ENCODE results near the gene GNA12.
A peak's percentile ranks its signal among the peaks of the same experiment; 100 is the strongest.

GNA12 gene

GRCh38 chr7:2800220-2800930, 43.7 kb downstream of the GNA12 start:
- H3K4me1 ChIP-seq (ENCODE audit: control insufficient read depth, insufficient read depth, low read length) = peaks cover 10% of the 10 kb centered on the region
- no peak overlapping the region for H3K27ac ChIP-seq (ENCODE audit: low read depth, low read length)

GRCh38 chr7:2799253-2799652, 44.9 kb downstream of the GNA12 start:
- H3K4me1 ChIP-seq (ENCODE audit: control insufficient read depth, insufficient read depth, low read length) = peaks cover 10% of the 10 kb centered on the region
- no peak overlapping the region for H3K27ac ChIP-seq (ENCODE audit: low read depth, low read length)
- no peaks in the 10 kb centered on the region for H3K36me3 ChIP-seq (ENCODE audit: control insufficient read depth, insufficient read depth, low read length)
- no peaks in the 10 kb centered on the region for H3K27me3 ChIP-seq (ENCODE audit: control insufficient read depth, insufficient read depth, low read length)
- H3K9ac ChIP-seq (ENCODE audit: low read length) = no peak overlapping the region
- H3K4me3 ChIP-seq (ENCODE audit: low read length) = no peak overlapping the region

More at GRCh38 chr7:2800220-2800930, 43.7 kb downstream of the GNA12 start:
- Histone ChIP-seq H3K36me3 (ENCODE audit: control insufficient read depth, insufficient read depth, low read length) (no peaks in the 10 kb centered on the region), H3K4me3 (ENCODE audit: low read length) (no peak overlapping the region), H3K27me3 (ENCODE audit: control insufficient read depth, insufficient read depth, low read length) (no peaks in the 10 kb centered on the region), H3K9ac (ENCODE audit: low read length) (no peak overlapping the region)

- Histone ChIP-seq H3K4me3 (ENCODE audit: low read length) (no peak overlapping the region), H3K4me1 (ENCODE audit: control insufficient read depth, insufficient read depth, low read length) (peaks cover 10% of the 10 kb centered on the region), H3K27ac (ENCODE audit: low read depth, low read length) (no peak overlapping the region), H3K9ac (ENCODE audit: low read length) (no peak overlapping the region), H3K27me3 (ENCODE audit: control insufficient read depth, insufficient read depth, low read length) (no peaks in the 10 kb centered on the region), H3K36me3 (ENCODE audit: control insufficient read depth, insufficient read depth, low read length) (no peaks in the 10 kb centered on the region)
Measured at GRCh38 chr7:2798669-2799068, 45.4 kb downstream of the GNA12 start.

GRCh38 chr7:2796358-2797352, 47.5 kb downstream of the GNA12 start:
- no peak overlapping the region for H3K9ac ChIP-seq (ENCODE audit: low read length)

GRCh38 chr7:2795906-2796305, 48.2 kb downstream of the GNA12 start:
- H3K36me3 ChIP-seq (ENCODE audit: control insufficient read depth, insufficient read depth, low read length) = peaks cover 9% of the 10 kb centered on the region
- no peak overlapping the region for H3K4me3 ChIP-seq (ENCODE audit: low read length)
- H3K27me3 ChIP-seq (ENCODE audit: control insufficient read depth, insufficient read depth, low read length) = no peaks in the 10 kb centered on the region
- no peak overlapping the region for H3K9ac ChIP-seq (ENCODE audit: low read length)
- no peak overlapping the region for H3K27ac ChIP-seq (ENCODE audit: low read depth, low read length)
- H3K4me1 ChIP-seq (ENCODE audit: control insufficient read depth, insufficient read depth, low read length) = peaks cover under 1% of the 10 kb centered on the region

More at GRCh38 chr7:2796358-2797352, 47.5 kb downstream of the GNA12 start:
- Histone ChIP-seq H3K27me3 (ENCODE audit: control insufficient read depth, insufficient read depth, low read length) (no peaks in the 10 kb centered on the region), H3K36me3 (ENCODE audit: control insufficient read depth, insufficient read depth, low read length) (peaks cover 7% of the 10 kb centered on the region), H3K4me3 (ENCODE audit: low read length) (no peak overlapping the region), H3K27ac (ENCODE audit: low read depth, low read length) (peak overlapping the region; percentile 38), H3K4me1 (ENCODE audit: control insufficient read depth, insufficient read depth, low read length) (peaks cover 6% of the 10 kb centered on the region)

GRCh38 chr7:2794836-2795636, 49.1 kb downstream of the GNA12 start:
- Histone ChIP-seq H3K36me3 (ENCODE audit: control insufficient read depth, insufficient read depth, low read length) (peaks cover 9% of the 10 kb centered on the region), H3K27ac (ENCODE audit: low read depth, low read length) (no peak overlapping the region), H3K4me1 (ENCODE audit: control insufficient read depth, insufficient read depth, low read length) (no peaks in the 10 kb centered on the region), H3K27me3 (ENCODE audit: control insufficient read depth, insufficient read depth, low read length) (no peaks in the 10 kb centered on the region), H3K4me3 (ENCODE audit: low read length) (no peak overlapping the region), H3K9ac (ENCODE audit: low read length) (no peak overlapping the region)

- no peak overlapping the region for H3K9ac ChIP-seq (ENCODE audit: low read length)
- H3K4me1 ChIP-seq (ENCODE audit: control insufficient read depth, insufficient read depth, low read length) = peaks cover 5% of the 10 kb centered on the region
- H3K27me3 ChIP-seq (ENCODE audit: control insufficient read depth, insufficient read depth, low read length) = no peaks in the 10 kb centered on the region
- H3K4me3 ChIP-seq (ENCODE audit: low read length) = no peak overlapping the region
- H3K27ac ChIP-seq (ENCODE audit: low read depth, low read length) = no peak overlapping the region
- H3K36me3 ChIP-seq (ENCODE audit: control insufficient read depth, insufficient read depth, low read length) = peaks cover 9% of the 10 kb centered on the region
Measured at GRCh38 chr7:2792856-2793487, 51.1 kb downstream of the GNA12 start.

GRCh38 chr7:2792235-2792634, 51.9 kb downstream of the GNA12 start:
- Histone ChIP-seq H3K4me3 (ENCODE audit: low read length) (no peak overlapping the region), H3K36me3 (ENCODE audit: control insufficient read depth, insufficient read depth, low read length) (peaks cover 9% of the 10 kb centered on the region), H3K27me3 (ENCODE audit: control insufficient read depth, insufficient read depth, low read length) (no peaks in the 10 kb centered on the region), H3K27ac (ENCODE audit: low read depth, low read length) (no peak overlapping the region), H3K9ac (ENCODE audit: low read length) (no peak overlapping the region), H3K4me1 (ENCODE audit: control insufficient read depth, insufficient read depth, low read length) (peaks cover 5% of the 10 kb centered on the region)

- Histone ChIP-seq H3K27me3 (ENCODE audit: control insufficient read depth, insufficient read depth, low read length) (no peaks in the 10 kb centered on the region), H3K27ac (ENCODE audit: low read depth, low read length) (no peak overlapping the region), H3K4me3 (ENCODE audit: low read length) (no peak overlapping the region), H3K36me3 (ENCODE audit: control insufficient read depth, insufficient read depth, low read length) (peaks cover 9% of the 10 kb centered on the region), H3K9ac (ENCODE audit: low read length) (no peak overlapping the region), H3K4me1 (ENCODE audit: control insufficient read depth, insufficient read depth, low read length) (peaks cover 5% of the 10 kb centered on the region)
Measured at GRCh38 chr7:2791390-2791789, 52.7 kb downstream of the GNA12 start.

- Histone ChIP-seq H3K36me3 (ENCODE audit: control insufficient read depth, insufficient read depth, low read length) (peaks cover 11% of the 10 kb centered on the region), H3K27ac (ENCODE audit: low read depth, low read length) (peak overlapping the region; percentile 50), H3K4me1 (ENCODE audit: control insufficient read depth, insufficient read depth, low read length) (peaks cover 5% of the 10 kb centered on the region), H3K4me3 (ENCODE audit: low read length) (no peak overlapping the region), H3K9ac (ENCODE audit: low read length) (no peak overlapping the region), H3K27me3 (ENCODE audit: control insufficient read depth, insufficient read depth, low read length) (no peaks in the 10 kb centered on the region)
Measured at GRCh38 chr7:2787251-2787951, 56.7 kb downstream of the GNA12 start.

GRCh38 chr7:2786607-2787116, 57.4 kb downstream of the GNA12 start:
- peaks cover 5% of the 10 kb centered on the region for H3K4me1 ChIP-seq (ENCODE audit: control insufficient read depth, insufficient read depth, low read length)
- H3K36me3 ChIP-seq (ENCODE audit: control insufficient read depth, insufficient read depth, low read length) = peaks cover 6% of the 10 kb centered on the region
- H3K9ac ChIP-seq (ENCODE audit: low read length) = no peak overlapping the region
- no peak overlapping the region for H3K4me3 ChIP-seq (ENCODE audit: low read length)
- H3K27ac ChIP-seq (ENCODE audit: low read depth, low read length) = no peak overlapping the region
- H3K27me3 ChIP-seq (ENCODE audit: control insufficient read depth, insufficient read depth, low read length) = no peaks in the 10 kb centered on the region
